Gastroesophageal sphincter (tissue), 4 donors: Measurements from ENCODE around the gene ADAMTS2. TPM values are rescaled to one million over a fixed set of nuclear protein-coding genes. Genes with fewer than 3 reads are reported as not detected.

Source experiments
- ATAC-seq: fragments of 150-250 bp; one replicate; pipeline ENCODE4 v1.9.1; 2016; ENCODE audit warnings: mild to moderate bottlenecking, moderate library complexity
- H3K27ac ChIP-seq, 4 donors: fragments of 200-600 bp; sonication (generic) in 3 of 4; 1 replicate in 3 of 4; 2 replicates in 1 of 4; pipeline ENCODE4 v1.5.1; 2016 to 2019
- H3K27me3 ChIP-seq: fragments of 200-600 bp; sonication (generic); one replicate; pipeline ENCODE4 v1.5.1; 2019
- H3K36me3 ChIP-seq, 2 donors: fragments of 200-600 bp; sonication (generic); one replicate each; pipeline ENCODE4 v1.5.1; 2019; ENCODE audit warnings: control low read depth in 1 of 2
- H3K4me1 ChIP-seq, 3 donors: fragments of 200-600 bp; sonication (generic); 1 replicate in 2 of 3; 2 replicates in 1 of 3; pipeline ENCODE4 v1.5.1; 2016 to 2019; ENCODE audit warnings: control low read depth in 2 of 3
- H3K4me3 ChIP-seq, 2 donors: fragments of 200-600 bp; sonication (generic); one replicate each; pipeline ENCODE4 v1.5.1; 2019; ENCODE audit warnings: mild to moderate bottlenecking in 1 of 2, moderate library complexity in 1 of 2
- H3K9me3 ChIP-seq, 3 donors: fragments of 200-600 bp; sonication (generic); one replicate each; pipeline ENCODE4 v1.5.1; 2017 to 2019; ENCODE audit warnings: control low read depth in 2 of 3
- EP300 ChIP-seq: sonication (generic); formaldehyde crosslinking; IDR thresholded peaks from one replicate; pipeline ENCODE4 v1.6.1; 2017; ENCODE audit warnings: antibody characterized with exemption, mild to moderate bottlenecking
- POLR2A ChIP-seq, 2 donors: fragments of 450-650 bp; IDR thresholded peaks; one replicate each; pipeline ENCODE4 v1.6.1; 2017; ENCODE audit warnings: antibody characterized with exemption in 2 of 2, mild to moderate bottlenecking in 2 of 2, moderate library complexity in 1 of 2
- POLR2AphosphoS5 ChIP-seq: sonication (generic); formaldehyde crosslinking; IDR thresholded peaks from one replicate; pipeline ENCODE4 v1.6.1; 2017; ENCODE audit warnings: antibody characterized with exemption
- WGBS, 2 donors: methylation state at CpG; one replicate each; pipeline ENCODE4 v1.1.5; 2018; ENCODE audit warnings: low coverage in 1 of 2; 5-methylcytosine and 5-hydroxymethylcytosine counted together
- total RNA-seq, 4 donors: library from RNA; depleted of rRNA; stranded (reverse); fragments of >200 nt; gene quantifications; one replicate each; pipeline ENCODE4 v1.1.0, GENCODE V29; 2016
- TF ChIP-seq, protein P1 (sequence below), 4 experiments: fragments of 200-600 bp in 2 of 4; fragments of 450-650 bp in 2 of 4; sonication (generic) in 1 of 4; IDR thresholded peaks; one replicate each; pipeline ENCODE4 v1.5.1; 2017 to 2019; ENCODE audit warnings: antibody characterized with exemption in 4 of 4, mild to moderate bottlenecking in 2 of 4, moderate library complexity in 2 of 4

The ADAMTS2 gene
- total RNA-seq, 4 donors from 2014 or later, result 14.8 to 24.8 (median 22.6) TPM

DNA sequence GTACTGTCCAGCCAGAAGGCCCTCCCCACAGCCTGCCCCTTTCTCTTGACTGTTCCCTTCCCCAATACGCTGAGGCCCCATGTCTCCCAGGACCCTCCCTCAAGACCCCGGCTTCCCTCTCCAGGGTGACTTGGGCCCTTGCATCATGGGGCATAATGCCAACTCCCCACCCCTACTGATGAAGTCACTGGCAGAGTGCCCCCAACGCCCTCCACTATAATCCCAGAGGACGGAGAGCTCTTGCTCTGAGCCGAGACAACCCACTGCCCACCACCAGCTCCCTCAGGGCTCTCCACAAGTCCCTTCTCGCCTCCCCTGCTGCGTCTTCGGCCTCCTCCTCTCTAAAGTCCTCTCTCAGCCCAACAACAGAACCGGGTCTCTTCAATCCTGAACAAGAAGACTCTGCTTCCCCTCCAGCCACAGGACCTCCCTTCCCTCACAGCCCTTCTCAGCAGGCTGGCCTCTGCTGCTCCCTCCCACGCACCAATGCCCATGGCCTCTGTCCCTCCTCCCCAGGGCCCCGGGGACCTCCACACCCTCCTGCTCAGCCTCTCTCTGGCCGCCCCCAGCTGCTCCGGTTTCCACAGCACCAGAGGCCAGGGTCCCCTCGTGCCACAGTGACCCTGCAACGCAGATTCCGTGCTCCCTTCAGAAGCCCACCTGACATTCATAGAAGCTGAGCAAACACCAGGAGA lies 47.6 kb downstream of the ADAMTS2 start:
- 68 to 87% methylated on average over 6 to 11 of the region's 16 CpGs for WGBS, 2 donors

DNA sequence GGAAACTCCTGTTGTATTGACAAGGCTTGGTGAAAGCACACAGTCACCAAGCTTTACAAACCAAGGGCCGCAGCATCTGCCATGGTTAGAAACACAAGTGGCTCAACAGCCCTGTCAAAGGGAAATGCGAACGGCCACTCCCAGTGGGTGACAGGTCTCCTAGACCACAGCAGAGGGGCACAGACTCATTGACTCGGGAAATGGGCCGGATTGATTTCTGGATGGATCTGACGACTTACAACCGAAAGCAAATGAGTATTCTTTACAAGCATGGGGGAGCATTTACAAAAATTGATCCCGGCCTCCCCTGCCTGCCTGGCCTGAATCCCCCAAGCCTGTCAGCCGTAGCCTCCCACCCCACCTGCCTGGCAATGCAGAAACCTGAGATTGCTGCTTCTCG lies 48.2 kb downstream of the ADAMTS2 start:
- H3K36me3 ChIP-seq, result no peaks in the 10 kb centered on the region
- H3K27ac ChIP-seq, result no peak overlapping the region
- peaks cover 0 to 11% (median 0%) of the 10 kb centered on the region in 3 donors for H3K9me3 ChIP-seq
- H3K27me3 ChIP-seq, result no peaks in the 10 kb centered on the region
- ATAC-seq, result no peak
- no peak for TF ChIP-seq POLR2AphosphoS5
- TF ChIP-seq, protein P1, sequence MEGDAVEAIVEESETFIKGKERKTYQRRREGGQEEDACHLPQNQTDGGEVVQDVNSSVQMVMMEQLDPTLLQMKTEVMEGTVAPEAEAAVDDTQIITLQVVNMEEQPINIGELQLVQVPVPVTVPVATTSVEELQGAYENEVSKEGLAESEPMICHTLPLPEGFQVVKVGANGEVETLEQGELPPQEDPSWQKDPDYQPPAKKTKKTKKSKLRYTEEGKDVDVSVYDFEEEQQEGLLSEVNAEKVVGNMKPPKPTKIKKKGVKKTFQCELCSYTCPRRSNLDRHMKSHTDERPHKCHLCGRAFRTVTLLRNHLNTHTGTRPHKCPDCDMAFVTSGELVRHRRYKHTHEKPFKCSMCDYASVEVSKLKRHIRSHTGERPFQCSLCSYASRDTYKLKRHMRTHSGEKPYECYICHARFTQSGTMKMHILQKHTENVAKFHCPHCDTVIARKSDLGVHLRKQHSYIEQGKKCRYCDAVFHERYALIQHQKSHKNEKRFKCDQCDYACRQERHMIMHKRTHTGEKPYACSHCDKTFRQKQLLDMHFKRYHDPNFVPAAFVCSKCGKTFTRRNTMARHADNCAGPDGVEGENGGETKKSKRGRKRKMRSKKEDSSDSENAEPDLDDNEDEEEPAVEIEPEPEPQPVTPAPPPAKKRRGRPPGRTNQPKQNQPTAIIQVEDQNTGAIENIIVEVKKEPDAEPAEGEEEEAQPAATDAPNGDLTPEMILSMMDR (IDR thresholded peaks at IDR 0.05), result no peak
- no peak for TF ChIP-seq EP300
- no peak for TF ChIP-seq POLR2A (IDR thresholded peaks at IDR 0.05)
- WGBS, 2 donors, result 95 to 97% methylated on average over 5 to 10 of the region's 10 CpGs
- H3K4me1 ChIP-seq, result peaks cover 0 to 26% (median 8%) of the 10 kb centered on the region in 3 donors
- H3K4me3 ChIP-seq, result no peak overlapping the region

More for the DNA sequence above, 47.6 kb downstream of the ADAMTS2 start:
- Histone ChIP-seq H3K4me1 (peaks cover 0 to 26% (median 8%) of the 10 kb centered on the region in 3 donors), H3K4me3 (no peak overlapping the region), H3K9me3 (peaks cover 0 to 11% (median 0%) of the 10 kb centered on the region in 3 donors), H3K27ac (no peak overlapping the region), H3K36me3 (no peaks in the 10 kb centered on the region), H3K27me3 (no peaks in the 10 kb centered on the region)
- no peak for TF ChIP-seq POLR2AphosphoS5
- TF ChIP-seq, protein P1 (IDR thresholded peaks at IDR 0.05), result no peak
- TF ChIP-seq POLR2A (IDR thresholded peaks at IDR 0.05), result no peak
- no peak for TF ChIP-seq EP300
- ATAC-seq, result no peak

DNA sequence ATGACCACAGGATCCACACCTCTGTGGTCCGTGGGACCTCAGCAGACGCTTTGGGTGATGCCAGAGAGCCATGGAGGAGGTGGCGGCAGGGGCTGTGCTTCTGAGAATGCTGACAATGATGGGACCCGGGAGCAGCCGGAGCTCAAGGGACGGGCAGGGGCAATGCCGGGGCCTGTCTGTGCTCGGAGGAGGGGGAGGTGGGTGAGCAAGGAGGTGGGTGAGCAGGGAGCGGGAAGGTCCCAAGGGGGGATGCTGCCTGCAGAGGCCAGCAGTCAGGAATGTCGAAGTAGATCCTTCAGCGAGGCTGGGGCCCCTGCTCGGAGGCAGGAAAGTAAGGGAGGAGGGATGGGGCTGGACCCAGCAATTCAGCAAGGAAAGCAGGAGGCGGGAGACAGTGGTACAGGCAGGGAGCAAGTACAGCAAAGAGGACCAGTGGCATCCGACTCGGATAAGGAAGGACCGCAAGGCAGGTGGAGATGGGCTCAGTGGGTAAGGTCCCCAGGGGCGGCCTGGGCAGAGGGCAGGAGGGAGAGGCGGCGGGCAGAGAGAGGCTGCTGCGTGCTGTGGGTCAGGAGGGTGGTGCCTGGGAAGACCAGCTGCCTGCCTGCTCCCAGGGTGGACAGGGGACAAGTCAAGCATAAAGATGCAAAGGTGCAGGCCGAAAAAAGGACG lies 49.0 kb downstream of the ADAMTS2 start:
- ATAC-seq, result no peak
- Histone ChIP-seq H3K36me3 (no peaks in the 10 kb centered on the region), H3K9me3 (peaks cover 0 to 11% (median 0%) of the 10 kb centered on the region in 3 donors), H3K4me3 (no peak overlapping the region), H3K4me1 (peaks cover 0 to 25% (median 8%) of the 10 kb centered on the region in 3 donors), H3K27me3 (no peaks in the 10 kb centered on the region), H3K27ac (no peak overlapping the region)
- TF ChIP-seq, protein P1 (IDR thresholded peaks at IDR 0.05), result no peak
- WGBS, 2 donors, result 86% methylated on average over 17 of the region's 22 CpGs; no CpG with 5 or more reads in 1 of the 2 donors

DNA sequence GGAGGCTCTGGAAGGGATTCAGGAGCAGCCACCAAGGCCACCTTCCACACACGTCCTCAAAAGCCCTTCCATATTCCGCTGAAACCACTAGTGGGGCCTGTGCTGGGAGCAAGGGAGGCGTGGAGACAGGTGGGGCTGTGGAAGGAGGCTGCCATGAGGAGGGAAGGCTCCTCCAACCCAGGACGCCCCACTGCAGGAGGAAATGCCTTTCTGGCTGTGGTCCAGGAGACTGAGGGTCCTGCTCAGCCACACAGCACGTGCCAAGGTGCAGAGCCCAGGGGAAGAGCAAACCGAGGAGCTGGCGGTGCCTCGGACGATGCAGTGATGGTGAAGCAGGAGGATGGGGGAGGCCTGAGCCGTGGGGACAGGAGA lies 49.5 kb downstream of the ADAMTS2 start:
- 85 to 100% methylated on average over 1 to 5 of the region's 10 CpGs for WGBS, 2 donors
- Histone ChIP-seq H3K4me3 (no peak overlapping the region), H3K4me1 (peaks cover 0 to 20% (median 8%) of the 10 kb centered on the region in 3 donors), H3K27me3 (no peaks in the 10 kb centered on the region), H3K9me3 (peaks cover 0 to 11% (median 0%) of the 10 kb centered on the region in 3 donors), H3K27ac (no peak overlapping the region), H3K36me3 (no peaks in the 10 kb centered on the region)
- ATAC-seq, result no peak
- TF ChIP-seq, protein P1 (IDR thresholded peaks at IDR 0.05), result no peak
- no peak for TF ChIP-seq POLR2AphosphoS5
- TF ChIP-seq POLR2A (IDR thresholded peaks at IDR 0.05), result no peak
- TF ChIP-seq EP300, result no peak
